Measurements from ENCODE around the gene MT1B.
A peak's percentile ranks its signal among the peaks of the same experiment; 100 is the strongest.
"Not testable (repeated sequence)": the region's sequence is repeated elsewhere in the genome, so short reads cannot be mapped to it uniquely, and the experiment has no call there.

The MT1B gene

DNA sequence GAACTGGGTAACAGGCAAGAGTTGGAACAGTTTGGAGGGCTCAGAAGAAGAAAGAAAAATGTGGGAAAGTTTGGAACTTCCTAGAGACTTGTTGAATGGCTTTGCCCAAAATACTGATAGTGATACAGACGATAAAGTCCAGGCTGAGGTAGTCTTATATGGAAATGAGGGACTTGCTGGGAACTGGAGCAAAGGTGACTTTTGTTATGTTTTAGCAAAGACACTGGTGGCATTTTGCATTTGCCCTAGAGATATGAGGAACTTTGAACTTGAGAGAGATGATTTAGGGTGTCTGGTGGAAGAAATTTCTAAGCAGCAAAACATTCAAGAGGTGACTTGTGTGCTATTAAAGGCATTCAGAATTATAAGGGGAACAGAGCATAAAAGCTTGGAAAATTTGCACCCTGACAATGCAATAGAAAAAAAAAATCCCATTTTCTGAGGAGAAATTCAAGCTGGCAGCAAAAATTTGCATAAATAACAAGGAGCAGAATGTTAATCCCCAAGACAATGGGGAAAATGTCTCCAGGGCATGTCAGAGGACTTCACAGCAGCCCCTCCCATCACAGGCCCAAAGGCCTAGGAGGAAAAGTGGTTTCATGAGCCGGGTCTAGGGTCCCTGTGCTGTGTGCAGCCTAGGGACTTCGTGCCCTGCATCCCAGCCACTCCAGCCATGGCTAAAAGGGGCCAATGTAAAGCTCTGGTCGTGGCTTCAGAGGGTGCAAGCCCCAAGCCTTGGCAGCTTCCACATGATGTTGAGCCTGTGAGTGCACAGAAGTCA lies 29.8 kb upstream of the MT1B start:
- DNase-seq, result not testable (repeated sequence)

DNA sequence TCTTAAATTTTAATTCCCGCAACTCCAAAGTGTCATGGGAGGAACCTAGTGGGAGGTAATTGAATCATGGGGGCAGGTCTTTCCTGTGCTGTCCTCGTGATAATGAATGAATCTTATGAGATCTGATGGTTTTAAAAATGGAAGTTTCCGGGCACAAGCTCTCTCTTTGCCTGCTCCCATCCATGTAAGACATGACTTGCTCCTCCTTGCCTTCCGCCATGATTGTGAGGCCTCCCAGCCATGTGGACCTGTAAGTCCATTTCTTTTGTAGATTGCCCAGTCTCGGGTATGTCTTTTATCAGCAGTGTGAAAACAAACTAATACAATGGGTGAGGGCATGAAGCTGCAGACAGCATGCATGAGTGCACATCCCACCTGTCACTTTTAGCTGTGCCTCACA lies 28.5 kb upstream of the MT1B start:
- not testable (repeated sequence) for DNase-seq

DNA sequence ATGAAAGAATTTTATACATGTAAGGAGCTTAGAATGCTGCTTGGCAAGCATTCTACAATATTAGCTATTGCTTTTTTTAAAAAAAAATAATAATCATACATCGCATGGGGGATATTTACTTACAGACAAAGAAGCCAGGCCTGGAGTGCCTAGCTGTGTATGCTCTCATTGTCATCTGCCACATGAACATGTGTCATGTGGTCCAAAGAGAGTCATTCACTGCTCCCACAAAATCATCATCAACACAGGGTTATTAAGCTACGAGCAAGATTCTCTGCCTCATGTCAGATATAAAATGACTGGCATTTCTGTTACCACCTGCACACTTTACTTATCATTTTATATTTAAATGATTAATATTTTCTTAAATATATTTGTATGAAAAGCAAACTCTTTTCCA lies 28.0 kb upstream of the MT1B start:
- no peak for DNase-seq

GRCh38 chr16:56625140-56625942 lies 26.3 kb upstream of the MT1B start, which contains the start of gene MT1E:
Gene MT1E (plus strand): TSS chr16:56625781. CDS start chr16:56625852, 71 bp downstream.
- DNase-seq, result peak; percentile 40

GRCh38 chr16:56625943-56626654 lies 25.6 kb upstream of the MT1B start:
- DNase-seq, result no peak

GRCh38 chr16:56626685-56627084 lies 25.0 kb upstream of the MT1B start:
- no peak for DNase-seq

DNA sequence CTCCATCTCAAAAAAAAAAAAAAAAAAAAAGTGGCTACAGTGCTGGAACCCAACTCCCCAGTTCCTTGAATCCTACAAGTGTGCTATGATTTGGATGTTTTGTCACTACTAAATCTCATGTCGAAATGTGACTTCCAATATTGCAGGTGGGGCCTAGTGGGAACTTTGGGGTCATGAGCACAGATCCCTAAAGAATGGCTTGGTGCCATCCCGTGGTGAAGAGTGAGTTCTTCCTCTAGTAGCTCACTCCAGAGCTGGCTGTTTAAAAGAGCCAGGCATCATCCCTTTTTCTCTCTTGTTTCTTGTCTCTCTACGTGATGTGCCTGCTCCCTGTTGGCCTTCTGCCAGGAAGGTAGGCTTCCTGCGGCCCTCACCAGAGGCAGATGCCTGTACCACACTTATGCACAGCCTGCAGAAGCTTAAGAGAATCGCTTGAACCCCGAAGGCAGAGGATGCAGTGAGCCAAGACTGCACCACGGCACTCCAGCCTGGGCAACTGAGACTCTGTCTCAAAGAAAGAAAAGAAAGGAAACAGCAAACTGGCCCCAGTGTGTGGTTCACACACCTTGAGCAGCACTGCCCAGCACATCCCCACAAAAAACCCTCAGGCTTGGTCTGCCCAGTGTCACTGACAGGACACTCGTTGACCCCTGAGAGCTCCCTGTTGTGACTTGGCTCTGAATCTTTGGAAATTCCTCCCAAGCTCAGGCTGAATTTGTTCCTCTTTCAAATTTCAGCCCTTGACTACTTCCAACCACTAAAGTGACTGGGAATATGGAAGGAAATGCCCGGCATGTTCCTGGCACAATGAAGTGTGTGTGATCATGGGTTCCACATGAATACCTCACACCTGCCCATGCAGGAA lies 23.0 kb upstream of the MT1B start:
- DNase-seq, result no peak

DNA sequence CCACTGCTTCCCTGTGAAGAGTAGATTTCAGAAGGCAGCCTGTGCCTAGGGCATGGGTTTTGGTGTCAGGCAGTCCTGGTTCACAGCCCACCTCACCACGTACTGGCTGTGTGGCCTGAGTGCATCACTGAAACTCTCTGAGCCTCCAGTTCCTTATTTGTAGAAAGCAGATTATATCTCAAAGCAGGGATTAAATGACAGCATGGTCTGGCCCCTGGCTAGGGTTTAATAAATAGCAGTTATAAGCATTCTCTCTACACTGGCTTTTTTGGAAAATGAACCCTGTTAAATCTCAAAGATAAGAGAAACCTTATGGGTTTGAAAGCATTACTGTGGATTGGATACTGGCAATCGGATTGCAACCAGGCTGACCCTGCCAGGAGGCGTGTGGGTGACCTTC lies 22.2 kb upstream of the MT1B start:
- DNase-seq, result no peak

- no peak for DNase-seq
Observed at GRCh38 chr16:56630134-56630533, 21.6 kb upstream of the MT1B start.

GRCh38 chr16:56631197-56631596 lies 20.5 kb upstream of the MT1B start:
- DNase-seq, result no peak

DNA sequence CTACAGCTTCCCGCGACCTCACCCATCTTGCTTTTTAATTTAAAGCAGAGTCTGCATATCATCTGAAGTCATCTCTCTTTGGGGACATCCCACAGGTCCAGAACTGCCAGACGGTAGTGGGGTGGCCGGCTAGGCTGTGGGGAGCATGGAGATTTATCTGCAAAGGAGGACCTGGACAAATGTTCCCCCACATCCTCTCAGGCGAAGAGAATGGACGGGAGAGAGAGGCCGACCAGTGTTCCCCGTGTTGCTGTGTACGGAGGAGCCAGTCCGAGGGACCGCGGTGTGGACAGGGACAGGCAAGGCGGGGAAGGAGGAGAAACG lies 19.9 kb upstream of the MT1B start:
- no peak for DNase-seq

GRCh38 chr16:56632156-56632847 lies 19.4 kb upstream of the MT1B start, which contains the start of gene MT1M:
Gene MT1M (plus strand): TSS chr16:56632659. CDS start chr16:56632732, 73 bp downstream.
- DNase-seq, result no peak

GRCh38 chr16:56632848-56633365 lies 18.8 kb upstream of the MT1B start:
- DNase-seq, result no peak

- DNase-seq, result no peak
Observed at GRCh38 chr16:56633535-56633934, 18.2 kb upstream of the MT1B start.

DNA sequence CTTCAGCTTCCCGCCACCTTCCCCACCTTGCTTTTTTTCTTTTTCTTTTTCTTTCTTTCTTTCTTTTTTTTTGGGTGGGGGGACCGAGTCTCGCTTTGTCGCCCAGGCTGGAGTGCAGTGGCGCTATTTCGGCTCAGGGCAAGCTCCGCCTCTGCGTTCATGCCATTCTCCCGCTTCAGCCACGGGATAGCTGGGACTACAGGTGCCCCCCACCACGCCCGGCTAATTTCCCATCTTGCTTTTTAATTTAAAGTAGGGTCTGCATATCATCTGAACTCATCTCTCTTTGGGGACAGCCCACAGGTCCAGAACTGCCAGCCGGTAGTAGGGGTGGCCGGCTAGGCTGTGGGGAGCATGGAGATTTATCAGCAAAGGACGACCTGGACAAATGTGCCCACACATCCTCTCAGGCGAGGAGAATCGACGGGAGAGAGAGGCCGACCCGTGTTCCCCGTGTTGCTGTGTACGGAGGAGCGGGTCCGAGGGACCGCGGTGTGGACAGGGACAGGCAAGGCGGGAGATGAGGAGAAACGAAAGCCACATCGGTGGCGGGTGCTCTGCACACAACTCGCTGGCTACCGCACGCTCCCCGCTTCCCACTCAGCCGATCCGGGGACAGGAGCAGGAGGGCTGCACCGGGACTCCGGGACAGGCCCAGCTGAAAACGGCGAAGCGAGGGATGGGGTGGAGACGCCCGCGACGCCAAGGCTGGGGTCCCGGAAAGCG lies 16.8 kb upstream of the MT1B start:
- no peak for DNase-seq

DNA sequence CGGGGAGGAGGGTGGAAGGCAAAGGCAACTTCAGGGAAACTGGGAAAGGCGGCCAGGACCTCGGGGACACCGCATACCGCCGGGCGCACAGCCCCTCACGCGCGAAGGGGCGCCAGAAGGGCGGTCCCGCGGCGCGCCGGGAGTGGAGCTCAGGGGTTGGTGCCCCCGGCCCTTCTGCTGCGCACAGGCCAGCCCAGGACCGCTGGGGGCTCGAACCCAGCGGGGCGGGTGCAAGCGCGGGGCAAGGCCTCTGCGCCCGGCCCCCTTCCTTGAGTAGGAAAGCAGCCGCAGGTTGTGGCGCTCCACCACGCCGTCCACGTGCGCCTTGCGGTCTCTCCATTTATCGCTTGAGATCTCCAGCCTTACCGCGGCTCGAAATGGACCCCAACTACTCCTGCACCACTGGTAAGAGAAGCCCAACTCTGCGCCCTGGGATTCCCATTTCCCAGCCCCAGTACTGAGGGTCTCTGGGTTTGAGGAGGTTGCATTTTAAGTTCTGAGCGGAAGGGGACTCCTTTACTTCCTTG lies 16.2 kb upstream of the MT1B start:
- no peak for DNase-seq

DNA sequence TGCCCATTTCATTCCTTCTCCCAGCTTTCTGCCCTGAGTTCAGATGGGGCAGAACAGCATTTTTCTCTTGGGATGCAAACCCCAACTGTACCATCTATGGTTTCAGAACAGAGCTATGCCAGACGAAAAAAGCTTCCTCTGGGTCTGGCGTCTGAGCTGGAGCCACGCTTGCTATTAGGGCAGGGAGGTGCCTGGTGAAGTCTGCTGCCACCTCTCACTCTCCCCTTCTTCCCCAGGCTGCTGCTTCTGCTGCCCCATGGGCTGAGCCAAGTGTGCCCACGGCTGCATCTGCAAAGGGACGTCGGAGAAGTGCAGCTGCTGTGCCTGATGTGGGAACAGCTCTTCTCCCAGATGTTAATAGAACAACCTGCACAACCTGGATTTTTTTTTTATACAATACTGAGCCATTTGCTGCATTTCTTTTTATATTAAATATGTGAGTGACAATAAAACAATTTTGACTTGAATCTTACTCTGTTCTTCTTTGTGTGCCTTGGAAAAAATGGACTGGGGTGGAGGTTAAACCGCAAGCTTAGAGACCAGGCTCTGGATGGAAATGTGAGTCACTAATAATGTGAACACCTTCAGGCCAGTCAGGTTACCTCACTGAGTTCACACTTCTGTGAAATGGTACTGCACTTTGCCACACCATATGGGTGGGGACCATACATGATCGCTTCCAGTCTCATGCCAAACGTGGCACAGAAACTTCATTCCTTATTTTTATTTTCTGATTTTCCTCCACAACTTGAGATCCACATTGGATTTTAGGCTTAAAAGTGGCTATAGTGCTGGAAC lies 14.9 kb upstream of the MT1B start:
- no peak for DNase-seq

DNA sequence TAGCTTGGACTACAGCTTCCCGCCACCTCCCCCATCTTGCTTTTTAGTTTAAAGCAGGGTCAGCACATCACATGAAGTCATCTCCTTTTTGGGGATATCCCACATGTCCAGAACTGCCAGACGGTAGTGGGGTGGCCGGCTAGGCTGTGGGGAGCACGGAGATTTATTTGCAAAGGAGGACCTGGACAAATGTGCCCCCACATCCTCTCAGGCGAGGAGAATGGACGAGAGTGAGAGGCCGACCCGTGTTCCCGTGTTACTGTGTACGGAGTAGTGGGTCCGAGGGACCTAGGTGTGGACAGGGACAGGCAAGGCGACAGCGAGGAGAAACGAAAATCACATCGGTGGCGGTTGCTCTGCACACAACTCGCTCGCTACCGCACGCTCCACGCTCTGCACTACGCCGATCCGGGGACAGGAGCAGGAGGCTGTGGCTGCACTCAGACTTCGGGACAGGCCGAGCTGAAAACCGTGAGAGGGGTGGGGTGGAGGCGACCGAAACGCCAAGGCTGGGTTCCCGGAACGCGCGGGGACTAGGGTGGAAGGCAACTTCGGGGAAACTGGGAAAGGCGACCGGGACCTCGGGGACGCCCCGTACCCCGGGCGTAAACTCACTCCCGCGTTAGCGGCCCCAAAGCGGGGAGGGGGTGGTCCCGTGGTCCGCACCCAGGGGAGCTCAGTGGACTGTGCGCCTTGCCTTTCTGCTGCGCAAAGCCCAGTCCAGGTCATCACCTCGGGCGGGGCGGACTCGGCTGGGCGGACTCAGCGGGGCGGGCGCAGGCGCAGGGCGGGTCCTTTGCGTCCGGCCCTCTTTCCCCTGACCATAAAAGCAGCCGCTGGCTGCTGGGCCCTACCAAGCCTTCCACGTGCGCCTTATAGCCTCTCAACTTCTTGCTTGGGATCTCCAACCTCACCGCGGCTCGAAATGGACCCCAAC lies 13.6 kb upstream of the MT1B start, which contains the start of gene MT1A:
TSS of gene MT1A (plus strand) at position 853 of the 937 bp plus-strand sequence. CDS start at position 926, 73 bp downstream.
- DNase-seq, result no peak

All from activated CD4-positive, alpha-beta T cell treated with anti-CD3 and anti-CD28 coated beads for 1 hour (primary cell).